Ishikawa (cell line): ENCODE results near the gene DIAPH1.

ENCODE experiments used
- CEBPB ChIP-seq: IDR thresholded peaks from 2 replicates; pipeline ENCODE4 v1.6.1; 2012
- CREB1 ChIP-seq: IDR thresholded peaks from 2 replicates; pipeline ENCODE4 v1.6.1; 2012; ENCODE audit warnings: low read depth
- EGR1 ChIP-seq: IDR thresholded peaks from 2 replicates; pipeline ENCODE4 v1.6.1; 2012
- FOXM1 ChIP-seq: IDR thresholded peaks from 2 replicates; pipeline ENCODE4 v1.6.1; 2012; ENCODE audit warnings: low read depth, borderline replicate concordance
- NFIC ChIP-seq: IDR thresholded peaks from 2 replicates; pipeline ENCODE4 v1.6.1; 2012
- RAD21 ChIP-seq: IDR thresholded peaks from 2 replicates; pipeline ENCODE4 v1.6.1; 2012; ENCODE audit warnings: low read depth
- TAF1 ChIP-seq: IDR thresholded peaks from 2 replicates; pipeline ENCODE4 v1.6.1; 2012; ENCODE audit warnings: low read depth, mild to moderate bottlenecking
- TCF12 ChIP-seq: IDR thresholded peaks from 2 replicates; pipeline ENCODE4 v1.6.1; 2012; ENCODE audit warnings: low read depth
- TEAD4 ChIP-seq: IDR thresholded peaks from 2 replicates; pipeline ENCODE4 v1.6.1; 2012
- YY1 ChIP-seq: IDR thresholded peaks from 2 replicates; pipeline ENCODE4 v1.6.1; 2012; ENCODE audit warnings: low read depth
- ZBTB7A ChIP-seq: IDR thresholded peaks from 2 replicates; pipeline ENCODE4 v1.6.1; 2012; ENCODE audit warnings: low read depth
- TF ChIP-seq, protein P1 (sequence below): IDR thresholded peaks from 2 replicates; pipeline ENCODE4 v1.6.1; 2012
- TF ChIP-seq, protein P2 (sequence below): IDR thresholded peaks from 2 replicates; pipeline ENCODE4 v1.6.1; 2012; ENCODE audit warnings: low read depth, mild to moderate bottlenecking
- TF ChIP-seq, protein P3 (sequence below): IDR thresholded peaks from 2 replicates; pipeline ENCODE4 v1.6.1; 2012

DNA sequence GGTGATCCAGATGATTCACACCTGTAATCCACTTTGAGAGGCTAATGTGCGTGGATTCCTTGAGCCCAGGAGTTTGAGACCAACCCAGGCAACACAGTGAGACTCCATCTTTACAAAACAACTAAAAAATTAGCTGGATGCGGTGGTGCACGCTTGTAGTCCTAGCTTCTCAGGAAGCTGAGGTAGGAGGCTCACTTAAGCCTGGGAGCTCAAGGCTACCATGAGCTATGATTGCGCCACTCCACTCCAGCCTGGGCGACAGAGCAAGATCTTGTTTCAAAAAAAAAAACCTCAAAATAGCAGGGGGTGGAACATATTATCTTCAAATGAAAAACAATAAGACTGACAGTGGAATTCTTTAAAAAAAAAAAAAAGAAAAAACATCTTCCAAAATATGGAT, 70.9 kb downstream of the DIAPH1 start:
- TF ChIP-seq, protein P1, sequence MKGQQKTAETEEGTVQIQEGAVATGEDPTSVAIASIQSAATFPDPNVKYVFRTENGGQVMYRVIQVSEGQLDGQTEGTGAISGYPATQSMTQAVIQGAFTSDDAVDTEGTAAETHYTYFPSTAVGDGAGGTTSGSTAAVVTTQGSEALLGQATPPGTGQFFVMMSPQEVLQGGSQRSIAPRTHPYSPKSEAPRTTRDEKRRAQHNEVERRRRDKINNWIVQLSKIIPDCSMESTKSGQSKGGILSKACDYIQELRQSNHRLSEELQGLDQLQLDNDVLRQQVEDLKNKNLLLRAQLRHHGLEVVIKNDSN, result no peak
- TF ChIP-seq YY1 (no peak), FOXM1 (no peak), EGR1 (no peak), ZBTB7A (no peak), NFIC (no peak), CEBPB (0 out of 2 replicates have a peak, but pooled peaks have one; percentile 37), TCF12 (no peak), RAD21 (no peak), TEAD4 (no peak), TAF1 (no peak), CREB1 (no peak)
- TF ChIP-seq, protein P2, sequence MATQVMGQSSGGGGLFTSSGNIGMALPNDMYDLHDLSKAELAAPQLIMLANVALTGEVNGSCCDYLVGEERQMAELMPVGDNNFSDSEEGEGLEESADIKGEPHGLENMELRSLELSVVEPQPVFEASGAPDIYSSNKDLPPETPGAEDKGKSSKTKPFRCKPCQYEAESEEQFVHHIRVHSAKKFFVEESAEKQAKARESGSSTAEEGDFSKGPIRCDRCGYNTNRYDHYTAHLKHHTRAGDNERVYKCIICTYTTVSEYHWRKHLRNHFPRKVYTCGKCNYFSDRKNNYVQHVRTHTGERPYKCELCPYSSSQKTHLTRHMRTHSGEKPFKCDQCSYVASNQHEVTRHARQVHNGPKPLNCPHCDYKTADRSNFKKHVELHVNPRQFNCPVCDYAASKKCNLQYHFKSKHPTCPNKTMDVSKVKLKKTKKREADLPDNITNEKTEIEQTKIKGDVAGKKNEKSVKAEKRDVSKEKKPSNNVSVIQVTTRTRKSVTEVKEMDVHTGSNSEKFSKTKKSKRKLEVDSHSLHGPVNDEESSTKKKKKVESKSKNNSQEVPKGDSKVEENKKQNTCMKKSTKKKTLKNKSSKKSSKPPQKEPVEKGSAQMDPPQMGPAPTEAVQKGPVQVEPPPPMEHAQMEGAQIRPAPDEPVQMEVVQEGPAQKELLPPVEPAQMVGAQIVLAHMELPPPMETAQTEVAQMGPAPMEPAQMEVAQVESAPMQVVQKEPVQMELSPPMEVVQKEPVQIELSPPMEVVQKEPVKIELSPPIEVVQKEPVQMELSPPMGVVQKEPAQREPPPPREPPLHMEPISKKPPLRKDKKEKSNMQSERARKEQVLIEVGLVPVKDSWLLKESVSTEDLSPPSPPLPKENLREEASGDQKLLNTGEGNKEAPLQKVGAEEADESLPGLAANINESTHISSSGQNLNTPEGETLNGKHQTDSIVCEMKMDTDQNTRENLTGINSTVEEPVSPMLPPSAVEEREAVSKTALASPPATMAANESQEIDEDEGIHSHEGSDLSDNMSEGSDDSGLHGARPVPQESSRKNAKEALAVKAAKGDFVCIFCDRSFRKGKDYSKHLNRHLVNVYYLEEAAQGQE, result no peak
- TF ChIP-seq, protein P3, sequence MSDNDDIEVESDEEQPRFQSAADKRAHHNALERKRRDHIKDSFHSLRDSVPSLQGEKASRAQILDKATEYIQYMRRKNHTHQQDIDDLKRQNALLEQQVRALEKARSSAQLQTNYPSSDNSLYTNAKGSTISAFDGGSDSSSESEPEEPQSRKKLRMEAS, result no peak
